ENCODE measurements around the gene SUFU.

SUFU gene

GRCh38 chr10:102597131-102597991 is 93.6 kb downstream of the SUFU start:
- no peak for FAIRE-seq

- no peak for FAIRE-seq
These were observed 94.5 kb downstream of the SUFU start for GRCh38 chr10:102598243-102598642.

- no peak for FAIRE-seq
These were observed 96.0 kb downstream of the SUFU start for GRCh38 chr10:102599565-102600327.

GRCh38 chr10:102600816-102601215 is 97.0 kb downstream of the SUFU start:
- no peak for FAIRE-seq

GRCh38 chr10:102601639-102602038 is 97.9 kb downstream of the SUFU start:
- no peak for FAIRE-seq

- no peak for FAIRE-seq
These were observed 98.7 kb downstream of the SUFU start for GRCh38 chr10:102602272-102603045.

- FAIRE-seq = no peak
These were observed 100.2 kb downstream of the SUFU start for GRCh38 chr10:102603946-102604345.

GRCh38 chr10:102604439-102604841 is 100.7 kb downstream of the SUFU start:
- FAIRE-seq = no peak

- FAIRE-seq = no peak
These were observed 101.9 kb downstream of the SUFU start for GRCh38 chr10:102605712-102606111.

- no peak for FAIRE-seq
These were observed 104.7 kb downstream of the SUFU start for GRCh38 chr10:102608487-102608886.

GRCh38 chr10:102610441-102610887 is 106.7 kb downstream of the SUFU start:
- FAIRE-seq = no peak

GRCh38 chr10:102611514-102612087 is 107.8 kb downstream of the SUFU start:
- no peak for FAIRE-seq

GRCh38 chr10:102612964-102613275 is 109.1 kb downstream of the SUFU start:
- no peak for FAIRE-seq

GRCh38 chr10:102613286-102613685 is 109.5 kb downstream of the SUFU start:
- no peak for FAIRE-seq

GRCh38 chr10:102613785-102614184 is 110.0 kb downstream of the SUFU start:
- no peak for FAIRE-seq

GRCh38 chr10:102614888-102615287 is 111.1 kb downstream of the SUFU start:
- no peak for FAIRE-seq

- FAIRE-seq = no peak
These were observed 111.6 kb downstream of the SUFU start for GRCh38 chr10:102615361-102615760.

- no peak for FAIRE-seq
These were observed 112.4 kb downstream of the SUFU start for GRCh38 chr10:102616066-102616770.

- no peak for FAIRE-seq
These were observed 113.3 kb downstream of the SUFU start for GRCh38 chr10:102617041-102617440.

GRCh38 chr10:102617816-102618215 is 114.0 kb downstream of the SUFU start:
- no peak for FAIRE-seq

GRCh38 chr10:102619281-102619981 is 115.7 kb downstream of the SUFU start:
- no peak for FAIRE-seq
